ENCODE measurements around the gene LYPLAL1. TPM values are rescaled to one million over a fixed set of nuclear protein-coding genes. Genes with fewer than 3 reads are reported as not detected.
A peak's percentile ranks its signal among the peaks of the same experiment; 100 is the strongest.

LYPLAL1 gene
- total RNA-seq, 4 donors from 2014 or later = 16.2 to 25.8 (median 23.7) TPM

GRCh38 chr1:219163401-219163954 is 10.2 kb upstream of the LYPLAL1 start:
- WGBS, 2 donors = 80 to 85% methylated on average over 4 of the region's 4 CpGs
- no peak for DNase-seq (ENCODE audit: low spot score in 2 of 2)
- TF ChIP-seq CTCF (IDR thresholded peaks at IDR 0.05) (no peak), POLR2A (IDR thresholded peaks at IDR 0.05) (no peak)
- H3K4me3 ChIP-seq (ENCODE audit: low read depth, poor library complexity, severe bottlenecking) = no peak overlapping the region
- intact Hi-C loops (cut with DNase I; ENCODE audit: low total_unique reads) = no loop called here

- DNase-seq (ENCODE audit: low spot score in 2 of 2) = no peak
- intact Hi-C loops (cut with DNase I; ENCODE audit: low total_unique reads) = no loop called here
- TF ChIP-seq CTCF (IDR thresholded peaks at IDR 0.05) = no peak
- TF ChIP-seq POLR2A (IDR thresholded peaks at IDR 0.05) = no peak
- 47 to 70% methylated on average over 1 of the region's 1 CpG for WGBS, 2 donors
- H3K4me3 ChIP-seq (ENCODE audit: low read depth, poor library complexity, severe bottlenecking) = no peak overlapping the region
Observed at GRCh38 chr1:219171192-219171935, 2.3 kb upstream of the LYPLAL1 start.

GRCh38 chr1:219172821-219173220 is 857 bp upstream of the LYPLAL1 start:
- no peak for DNase-seq (ENCODE audit: low spot score in 2 of 2)
- no peak for TF ChIP-seq CTCF (IDR thresholded peaks at IDR 0.05)
- TF ChIP-seq POLR2A (IDR thresholded peaks at IDR 0.05) = no peak
- 97% methylated on average over 2 of the region's 2 CpGs for WGBS, 2 donors
- intact Hi-C loops (cut with DNase I; ENCODE audit: low total_unique reads) = no loop called here
- no peak overlapping the region for H3K4me3 ChIP-seq (ENCODE audit: low read depth, poor library complexity, severe bottlenecking)

- H3K4me3 ChIP-seq (ENCODE audit: low read depth, poor library complexity, severe bottlenecking) = no peak overlapping the region
- WGBS, 2 donors = 39 to 41% methylated on average over 6 of the region's 6 CpGs
- intact Hi-C loops (cut with DNase I; ENCODE audit: low total_unique reads) = no loop called here
- DNase-seq (ENCODE audit: low spot score in 2 of 2) = no peak
- no peak for TF ChIP-seq CTCF (IDR thresholded peaks at IDR 0.05)
Observed at GRCh38 chr1:219173434-219173757, 282 bp upstream of the LYPLAL1 start.

- peak in 1 of 2 donors; percentile 71 for DNase-seq (ENCODE audit: low spot score in 2 of 2)
- intact Hi-C loops (cut with DNase I; ENCODE audit: low total_unique reads) = no loop called here
- peak overlapping the region; percentile 69 for H3K4me3 ChIP-seq (ENCODE audit: low read depth, poor library complexity, severe bottlenecking)
- WGBS, 2 donors = 12 to 15% methylated on average over 11 of the region's 11 CpGs
- TF ChIP-seq POLR2A (IDR thresholded peaks at IDR 0.05) (no peak), CTCF (IDR thresholded peaks at IDR 0.05) (no peak)
Observed at GRCh38 chr1:219174460-219175211, 958 bp downstream of the LYPLAL1 start.
